ENCODE measurements around the gene GABBR2.

The GABBR2 gene

DNA sequence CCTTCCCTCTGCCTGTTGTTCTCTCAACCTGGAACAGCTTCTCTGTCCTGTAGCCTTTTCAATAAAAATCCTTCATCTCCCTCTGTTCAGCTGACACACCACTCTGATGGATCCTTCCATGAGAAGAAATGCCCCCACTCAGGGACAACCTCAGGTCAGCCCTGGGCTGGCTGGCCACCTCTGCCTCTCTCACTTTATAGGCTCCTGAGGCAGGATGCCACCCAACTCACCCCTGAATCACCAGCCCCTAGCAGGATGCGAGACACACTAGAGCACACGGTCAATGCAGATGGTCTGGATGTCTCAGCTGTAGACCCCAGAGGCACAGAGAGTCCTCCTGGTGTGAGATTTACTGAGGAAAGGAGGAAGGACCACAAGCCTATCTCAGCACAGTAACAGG lies 93.8 kb downstream of the GABBR2 start:
- TF ChIP-seq REST (IDR thresholded peaks at IDR 0.05; ENCODE audit: low read depth) (no peak), TAF1 (IDR thresholded peaks at IDR 0.05; ENCODE audit: low read depth) (no peak), RAD21 (IDR thresholded peaks at IDR 0.05; ENCODE audit: low read depth) (no peak), YY1 (IDR thresholded peaks at IDR 0.05; ENCODE audit: low read depth) (no peak), ZBTB7A (IDR thresholded peaks at IDR 0.05; ENCODE audit: low read depth) (no peak), FOXM1 (IDR thresholded peaks at IDR 0.05; ENCODE audit: borderline replicate concordance, low read depth) (no peak), TEAD4 (IDR thresholded peaks at IDR 0.05) (no peak), MAX (IDR thresholded peaks at IDR 0.05) (no peak), CEBPB (IDR thresholded peaks at IDR 0.05) (no peak), EGR1 (IDR thresholded peaks at IDR 0.05) (no peak), NFIC (IDR thresholded peaks at IDR 0.05) (no peak), TCF12 (IDR thresholded peaks at IDR 0.05; ENCODE audit: low read depth) (no peak), CREB1 (IDR thresholded peaks at IDR 0.05; ENCODE audit: low read depth) (no peak), EP300 (IDR thresholded peaks at IDR 0.05; ENCODE audit: borderline replicate concordance) (no peak)
- TF ChIP-seq, protein P1, sequence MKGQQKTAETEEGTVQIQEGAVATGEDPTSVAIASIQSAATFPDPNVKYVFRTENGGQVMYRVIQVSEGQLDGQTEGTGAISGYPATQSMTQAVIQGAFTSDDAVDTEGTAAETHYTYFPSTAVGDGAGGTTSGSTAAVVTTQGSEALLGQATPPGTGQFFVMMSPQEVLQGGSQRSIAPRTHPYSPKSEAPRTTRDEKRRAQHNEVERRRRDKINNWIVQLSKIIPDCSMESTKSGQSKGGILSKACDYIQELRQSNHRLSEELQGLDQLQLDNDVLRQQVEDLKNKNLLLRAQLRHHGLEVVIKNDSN (IDR thresholded peaks at IDR 0.05): no peak

GRCh38 chr9:98612061-98612752 lies 96.5 kb downstream of the GABBR2 start:
- no peak for TF ChIP-seq FOXM1 (IDR thresholded peaks at IDR 0.05; ENCODE audit: borderline replicate concordance, low read depth)
- TF ChIP-seq, protein P1 (IDR thresholded peaks at IDR 0.05): no peak
- TF ChIP-seq REST (IDR thresholded peaks at IDR 0.05; ENCODE audit: low read depth): no peak
- no peak for TF ChIP-seq TAF1 (IDR thresholded peaks at IDR 0.05; ENCODE audit: low read depth)
- no peak for TF ChIP-seq EP300 (IDR thresholded peaks at IDR 0.05; ENCODE audit: borderline replicate concordance)
- no peak for TF ChIP-seq CEBPB (IDR thresholded peaks at IDR 0.05)
- no peak for TF ChIP-seq TEAD4 (IDR thresholded peaks at IDR 0.05)
- TF ChIP-seq CREB1 (IDR thresholded peaks at IDR 0.05; ENCODE audit: low read depth): no peak
- no peak for TF ChIP-seq RAD21 (IDR thresholded peaks at IDR 0.05; ENCODE audit: low read depth)
- no peak for TF ChIP-seq ZBTB7A (IDR thresholded peaks at IDR 0.05; ENCODE audit: low read depth)
- no peak for TF ChIP-seq NFIC (IDR thresholded peaks at IDR 0.05)
- TF ChIP-seq MAX (IDR thresholded peaks at IDR 0.05): no peak
- no peak for TF ChIP-seq EGR1 (IDR thresholded peaks at IDR 0.05)

GRCh38 chr9:98611319-98611718 lies 97.4 kb downstream of the GABBR2 start:
- TF ChIP-seq ZBTB7A (IDR thresholded peaks at IDR 0.05; ENCODE audit: low read depth): no peak
- TF ChIP-seq CEBPB (IDR thresholded peaks at IDR 0.05): no peak
- TF ChIP-seq CREB1 (IDR thresholded peaks at IDR 0.05; ENCODE audit: low read depth): no peak

DNA sequence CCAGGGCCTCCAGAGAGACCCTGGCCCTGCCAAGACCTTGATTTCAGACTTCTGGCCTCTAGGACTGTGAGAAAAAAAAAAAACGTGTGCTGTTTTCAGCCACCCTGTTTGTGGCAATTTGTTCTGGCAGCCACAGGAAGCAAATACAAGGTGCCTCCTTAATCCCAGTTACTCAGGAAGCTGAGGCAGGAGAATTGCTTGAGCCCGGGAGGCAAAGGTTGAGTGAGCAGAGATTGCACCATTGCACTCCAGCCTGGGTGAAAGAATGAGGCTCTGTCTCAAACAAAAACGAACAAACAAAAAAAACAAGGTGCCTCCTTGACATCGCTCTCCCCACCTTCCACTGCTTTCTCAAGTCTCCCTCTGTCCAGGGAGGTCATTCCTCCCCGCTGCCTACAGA lies 98.0 kb downstream of the GABBR2 start:
- no peak for TF ChIP-seq YY1 (IDR thresholded peaks at IDR 0.05; ENCODE audit: low read depth)
- TF ChIP-seq ZBTB7A (IDR thresholded peaks at IDR 0.05; ENCODE audit: low read depth): no peak
- TF ChIP-seq MAX (IDR thresholded peaks at IDR 0.05): no peak
- TF ChIP-seq FOXM1 (IDR thresholded peaks at IDR 0.05; ENCODE audit: borderline replicate concordance, low read depth): no peak
- no peak for TF ChIP-seq NFIC (IDR thresholded peaks at IDR 0.05)
- TF ChIP-seq TEAD4 (IDR thresholded peaks at IDR 0.05): no peak
- TF ChIP-seq, protein P1 (IDR thresholded peaks at IDR 0.05): no peak
- no peak for TF ChIP-seq TAF1 (IDR thresholded peaks at IDR 0.05; ENCODE audit: low read depth)
- no peak for TF ChIP-seq REST (IDR thresholded peaks at IDR 0.05; ENCODE audit: low read depth)
